A673 (cell line): Measurements from ENCODE around the gene UCN3. TPM values are rescaled to one million over a fixed set of nuclear protein-coding genes. Genes with fewer than 3 reads are reported as not detected.

ENCODE experiments used
- BruUV-seq: library from RNA; stranded (reverse); fragments of 400-500 nt; replicated peaks from 2 replicates; lab custom pipeline; 2021; lab: Mats Ljungman, UMichigan
- CTCF ChIA-PET: fragments of 300-600 bp; sonication (Branson Sonifier 250); formaldehyde crosslinking; loops from one replicate; lab custom pipeline; 2022; ENCODE audit warnings: antibody characterized with exemption; lab: Charles Lee
- POLR2A ChIA-PET: fragments of 300-600 bp; sonication (Branson Sonifier 250); formaldehyde crosslinking; loops from one replicate; lab custom pipeline; 2022; ENCODE audit warnings: antibody characterized with exemption; ENCODE audit not compliant: low non-redundant PET; lab: Charles Lee
- DNase-seq: peaks from one replicate; pipeline ENCODE4 v3.0.0-alpha.2; 2015; ENCODE audit warnings: low spot score
- H3K27ac ChIP-seq: fragments of 200-600 bp; sonication (generic); 2 replicates; pipeline ENCODE4 v1.5.1; 2016; ENCODE audit warnings: mixed run types, low read depth, mild to moderate bottlenecking, mixed read lengths, antibody characterized with exemption, low read length; ENCODE audit not compliant: poor library complexity, severe bottlenecking
- H3K27me3 ChIP-seq: fragments of 200-600 bp; sonication (generic); replicated peaks from 2 replicates; pipeline ENCODE4 v1.6.1; 2017; ENCODE audit warnings: mixed run types, low read depth, mild to moderate bottlenecking, mixed read lengths, antibody characterized with exemption, low read length; ENCODE audit not compliant: insufficient read depth, poor library complexity
- H3K36me3 ChIP-seq: fragments of 200-600 bp; sonication (generic); 2 replicates; pipeline ENCODE4 v1.6.1; 2016; ENCODE audit warnings: mixed run types, mild to moderate bottlenecking, mixed read lengths, antibody characterized with exemption, low read length; ENCODE audit not compliant: insufficient read depth, poor library complexity, severe bottlenecking
- H3K4me1 ChIP-seq: fragments of 200-600 bp; sonication (generic); 2 replicates; pipeline ENCODE4 v1.6.1; 2017; ENCODE audit warnings: mixed run types, mild to moderate bottlenecking, mixed read lengths, antibody characterized with exemption, low read length; ENCODE audit not compliant: insufficient read depth, poor library complexity, severe bottlenecking
- H3K4me3 ChIP-seq: fragments of 200-600 bp; sonication (generic); 2 replicates; pipeline ENCODE4 v1.5.1; 2016; ENCODE audit warnings: low read depth, mixed run types, mild to moderate bottlenecking, mixed read lengths, low read length; ENCODE audit not compliant: poor library complexity, severe bottlenecking
- H3K9me3 ChIP-seq: fragments of 200-600 bp; sonication (generic); 2 replicates; pipeline ENCODE4 v1.6.1; 2016; ENCODE audit warnings: mixed run types, low read depth, mild to moderate bottlenecking, mixed read lengths, antibody characterized with exemption, low read length; ENCODE audit not compliant: poor library complexity, severe bottlenecking
- CTCF ChIP-seq: fragments of 300-800, 200-600 bp; sonication (generic); conservative IDR thresholded peaks from 2 replicates; pipeline ENCODE4 v1.5.1; 2017; ENCODE audit warnings: low read depth, mild to moderate bottlenecking, antibody characterized with exemption, low read length, moderate library complexity, mixed read lengths
- EZH2 ChIP-seq: fragments of 200-600 bp; sonication (generic); IDR thresholded peaks from 2 replicates; pipeline ENCODE4 v1.6.1; 2017; ENCODE audit warnings: borderline replicate concordance, low read depth, mild to moderate bottlenecking, mixed read lengths, antibody characterized with exemption, low read length; ENCODE audit not compliant: poor library complexity, severe bottlenecking
- intact Hi-C: fragments of 100-400 bp; cut with micrococcal nuclease; formaldehyde crosslinking; loops from one replicate; pipeline ENCODE4 v1.10.0; 2022; ENCODE audit not compliant: unreplicated experiment
- total RNA-seq: library from RNA; stranded (reverse); gene quantifications from 2 replicates; pipeline ENCODE4 v1.2.3, GENCODE V29; 2021

The UCN3 gene
- total RNA-seq, 1 experiment from 2014 or later: not detected

GRCh38 chr10:5385224-5385623, 20.5 kb downstream of the UCN3 start:
- no peaks in the 10 kb centered on the region for H3K27me3 ChIP-seq
- H3K4me1 ChIP-seq: no peaks in the 10 kb centered on the region
- TF ChIP-seq CTCF (no peak), EZH2 (no peak)
- no peak for DNase-seq
- no peak overlapping the region for H3K27ac ChIP-seq
- H3K9me3 ChIP-seq: peaks cover 17% of the 10 kb centered on the region
- CTCF ChIA-PET: no interaction called here
- BruUV-seq: no TSS peak
- POLR2A ChIA-PET: no interaction called here
- H3K36me3 ChIP-seq: no peaks in the 10 kb centered on the region
- intact Hi-C loops: loop anchor here (10.0 kb wide), 1 partner anchor 290 kb away; the partner anchor contains the start of gene AKR1C3
- H3K4me3 ChIP-seq: no peak overlapping the region

- TF ChIP-seq CTCF (no peak), EZH2 (no peak)
- Histone ChIP-seq H3K4me3 (no peak overlapping the region), H3K9me3 (peaks cover 34% of the 10 kb centered on the region), H3K36me3 (no peaks in the 10 kb centered on the region), H3K27ac (no peak overlapping the region), H3K27me3 (no peaks in the 10 kb centered on the region), H3K4me1 (no peaks in the 10 kb centered on the region)
- DNase-seq: no peak
- intact Hi-C loops: loop anchor here (10.0 kb wide), 1 partner anchor 292 kb away; the partner anchor contains the start of gene AKR1C3
- CTCF ChIA-PET: no interaction called here
- POLR2A ChIA-PET: no interaction called here
- BruUV-seq: no TSS peak
Measured at GRCh38 chr10:5387169-5387568, 22.4 kb downstream of the UCN3 start.

- Histone ChIP-seq H3K4me3 (no peak overlapping the region), H3K9me3 (peaks cover 39% of the 10 kb centered on the region), H3K4me1 (no peaks in the 10 kb centered on the region), H3K27me3 (no peaks in the 10 kb centered on the region), H3K36me3 (no peaks in the 10 kb centered on the region), H3K27ac (no peak overlapping the region)
- no TSS peak for BruUV-seq
- DNase-seq: no peak
- intact Hi-C loops: no loop called here
- POLR2A ChIA-PET: no interaction called here
- no peak for TF ChIP-seq EZH2
- no peak for TF ChIP-seq CTCF
- CTCF ChIA-PET: no interaction called here
Measured at GRCh38 chr10:5390607-5391205, 25.9 kb downstream of the UCN3 start.
